GM19351 (cell line): ENCODE measurements around the gene DST.

ENCODE experiments used
- ATAC-seq: cut with Tn5 transposase; IDR thresholded peaks from one replicate; pipeline ENCODE4 v1.9.1; 2021; ENCODE audit warnings: mild to moderate bottlenecking, moderate library complexity; ENCODE audit not compliant: unreplicated experiment

Gene DST

DNA sequence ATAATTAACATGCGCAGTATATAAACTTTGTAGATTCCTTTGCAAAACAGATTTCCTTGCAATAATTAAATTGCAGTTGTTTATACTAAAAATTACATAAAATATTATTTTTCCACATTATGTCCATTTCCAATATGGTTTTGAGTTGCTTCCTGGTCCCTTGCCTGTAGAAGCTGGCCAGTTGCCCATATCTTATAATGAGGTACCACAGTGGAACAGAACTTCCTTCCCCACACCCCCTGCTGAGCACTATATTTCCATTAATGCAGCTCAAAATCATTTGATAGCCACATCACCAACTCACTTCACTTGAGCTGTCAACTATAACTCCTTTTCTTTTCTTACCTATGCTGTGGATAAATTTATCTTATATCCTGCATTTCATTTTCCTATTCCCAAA lies 194.6 kb downstream of the DST start:
- no peak for ATAC-seq

DNA sequence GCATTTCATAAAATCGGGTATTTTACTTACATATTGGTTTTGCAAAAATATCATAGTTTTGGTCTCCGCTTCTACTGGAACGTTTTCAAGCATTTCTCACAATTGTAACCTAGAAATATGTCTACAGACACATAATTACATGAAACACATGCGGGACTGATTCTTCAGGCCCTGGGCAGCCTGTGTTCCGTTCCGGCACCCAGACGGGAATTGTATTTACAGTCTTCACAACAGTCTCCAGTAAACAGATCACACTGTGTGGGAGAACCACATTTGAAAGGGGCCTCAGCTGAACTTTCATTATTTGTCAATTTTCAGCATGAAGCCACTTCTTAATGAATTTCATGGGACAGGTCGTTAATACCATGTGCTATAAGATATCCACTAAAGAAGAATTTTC lies 196.9 kb downstream of the DST start:
- ATAC-seq: no peak

DNA sequence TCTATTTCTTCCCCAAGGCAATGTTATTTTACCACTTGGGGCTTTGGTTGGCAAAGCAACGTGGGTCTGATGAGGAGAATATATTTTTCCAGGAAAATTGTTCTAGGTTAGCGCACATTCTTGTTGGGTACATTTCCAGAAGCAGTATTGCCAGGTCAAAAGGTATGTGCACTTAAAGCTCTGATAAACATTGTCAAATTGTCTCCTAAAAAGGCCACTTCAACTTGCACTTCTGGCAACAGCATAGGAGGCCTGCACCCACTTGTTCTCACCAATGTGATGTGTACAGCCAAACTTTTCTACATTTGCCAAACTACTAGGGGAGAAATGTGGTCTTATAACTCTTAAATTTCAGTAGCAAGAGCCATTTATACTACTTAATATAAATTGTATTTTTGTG lies 197.8 kb downstream of the DST start:
- ATAC-seq: no peak

DNA sequence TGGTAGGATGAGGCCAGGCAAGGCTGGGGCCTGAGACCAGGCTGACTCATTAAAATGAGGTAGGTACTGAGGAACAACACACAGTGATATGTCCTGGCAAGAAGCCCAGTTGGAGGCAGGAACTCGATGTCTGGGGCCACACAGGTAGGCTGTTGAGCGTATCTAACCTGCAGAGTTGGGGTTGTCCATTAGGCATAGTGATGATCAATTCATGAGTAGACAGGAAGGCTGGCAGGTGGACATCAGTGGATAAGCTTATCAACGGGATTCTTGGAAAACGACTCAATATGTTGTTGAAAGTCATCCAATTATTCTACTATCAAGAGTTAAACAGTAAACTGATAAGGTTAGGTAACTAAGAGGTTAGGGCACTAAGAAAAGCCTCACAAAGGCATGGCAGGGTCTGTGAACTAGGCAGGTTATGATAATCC lies 202.1 kb downstream of the DST start:
- ATAC-seq: no peak

DNA sequence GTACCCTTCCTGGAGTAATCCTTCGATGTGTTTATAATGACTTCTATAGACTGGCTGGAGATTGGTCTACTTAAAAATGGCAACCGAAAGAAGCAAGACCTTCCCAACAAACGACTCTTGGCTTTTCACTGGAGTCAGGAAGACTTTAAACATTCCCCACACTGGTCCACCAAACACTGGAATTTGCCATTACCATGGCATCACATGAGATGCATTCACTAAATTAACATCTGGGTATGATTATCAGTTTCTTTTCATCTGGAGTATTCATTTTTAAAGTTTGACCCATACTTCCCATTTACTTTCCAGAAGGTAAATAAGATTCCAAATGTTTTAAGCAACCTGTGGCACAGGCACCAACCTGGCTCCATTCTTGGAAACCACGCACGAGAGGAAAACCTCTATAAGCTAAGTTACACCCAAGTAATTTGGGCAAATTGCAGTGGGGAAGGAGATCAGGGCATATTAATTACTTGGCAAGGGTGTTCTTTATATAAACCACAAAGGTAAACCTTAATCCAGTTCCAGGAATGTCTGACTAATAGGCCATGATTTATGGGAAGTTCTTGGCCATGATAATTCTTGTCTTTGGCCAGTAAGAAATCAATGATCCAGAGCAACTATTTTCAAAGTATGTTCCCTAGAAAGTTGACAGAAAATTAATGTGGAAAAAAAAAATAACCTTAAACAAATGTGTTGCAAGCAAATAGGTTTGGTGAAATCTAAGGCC lies 205.4 kb downstream of the DST start:
- no peak for ATAC-seq

DNA sequence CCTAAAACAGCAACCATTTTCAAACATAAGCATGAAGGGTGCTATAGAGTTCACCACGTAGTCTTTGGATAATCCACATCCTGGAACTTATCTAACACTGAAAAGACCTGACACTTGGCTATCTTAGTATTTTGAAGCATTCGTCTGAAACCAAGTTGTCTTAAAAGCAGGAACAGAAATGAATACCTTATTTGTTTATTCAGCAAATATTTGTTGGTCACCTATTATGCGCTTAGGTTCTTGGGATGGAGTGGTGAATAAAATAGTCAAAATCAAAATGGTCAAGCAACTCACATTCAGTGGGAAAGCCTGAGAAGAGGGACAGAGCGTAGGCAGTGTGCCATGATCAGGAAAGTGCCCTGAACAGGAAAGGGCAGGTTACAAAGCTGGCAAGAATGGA lies 206.9 kb downstream of the DST start:
- ATAC-seq: no peak

DNA sequence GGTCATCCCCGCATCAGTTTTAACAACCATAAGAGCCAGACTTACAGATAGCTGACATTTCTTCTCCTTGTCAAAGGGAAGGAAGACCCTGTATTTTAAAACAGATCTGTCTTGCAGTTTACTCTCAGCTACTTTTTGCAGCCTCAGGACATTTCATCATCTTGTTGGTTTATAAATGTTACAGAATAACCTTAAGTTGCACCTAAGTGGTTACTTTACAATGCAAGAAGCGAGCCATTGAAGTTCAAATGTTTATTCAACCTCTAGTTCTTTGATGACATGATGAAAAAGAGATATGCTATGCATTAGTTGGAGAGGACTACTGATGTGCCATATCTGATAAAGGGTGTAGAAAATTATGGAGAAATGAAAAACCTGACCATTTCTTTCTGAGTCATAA lies 207.4 kb downstream of the DST start:
- no peak for ATAC-seq

DNA sequence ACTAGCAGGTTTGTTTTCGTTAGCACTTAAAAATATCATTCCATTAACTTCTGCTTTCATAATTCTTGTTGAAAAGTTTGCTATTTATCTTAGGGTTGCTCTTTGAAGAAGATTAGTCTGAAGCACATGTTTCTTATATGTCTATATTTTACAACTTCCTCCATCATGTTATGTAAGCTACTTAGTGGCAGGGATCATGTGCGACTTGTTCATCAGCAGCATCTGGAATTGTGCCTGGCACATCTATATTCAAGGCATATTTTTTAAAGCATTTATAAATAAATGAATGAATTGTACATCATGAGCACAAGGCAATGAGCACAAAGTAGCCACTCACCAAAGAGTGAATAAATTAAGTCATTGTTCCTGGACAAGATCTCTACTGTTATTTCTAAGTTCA lies 208.1 kb downstream of the DST start:
- no peak for ATAC-seq

DNA sequence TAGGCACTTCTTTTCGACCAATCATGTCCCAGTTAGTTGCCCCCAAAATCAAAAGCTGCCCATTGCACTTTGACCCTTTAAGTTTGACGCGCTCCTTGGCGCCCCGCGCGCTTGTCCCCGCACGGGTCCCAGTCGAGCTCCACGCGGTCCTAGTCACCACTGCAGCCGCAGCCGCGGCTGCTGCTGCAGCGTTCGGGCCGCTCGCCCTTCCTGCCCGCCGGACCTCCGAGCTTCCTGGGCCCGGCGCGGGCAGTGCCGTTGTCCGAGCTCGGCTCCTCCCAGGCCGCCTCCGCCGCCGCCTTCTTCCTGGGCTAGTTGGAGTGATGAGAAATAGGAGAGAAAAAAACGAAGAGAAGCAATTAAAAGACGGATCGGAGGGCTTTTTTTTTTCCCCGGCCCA lies 209.6 kb downstream of the DST start:
- ATAC-seq: no peak

DNA sequence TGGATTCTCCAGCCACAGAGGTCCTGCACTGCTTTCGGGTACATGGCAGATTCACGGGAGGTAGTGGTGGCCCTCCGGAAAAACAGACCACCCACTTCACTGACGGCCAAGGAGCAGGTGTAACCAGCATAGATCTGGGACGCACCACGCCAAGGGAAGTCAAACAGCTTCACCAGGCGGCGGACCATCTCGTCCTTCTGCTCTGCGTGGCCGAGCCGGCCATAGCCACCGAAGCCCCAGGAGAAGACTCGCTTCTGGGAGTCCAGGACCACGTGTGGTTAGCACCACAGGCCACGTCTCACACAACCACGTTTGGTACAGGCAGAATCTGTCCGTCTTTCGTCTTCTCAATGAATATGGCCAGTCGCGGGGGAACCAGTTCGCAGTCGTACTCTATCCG lies 210.5 kb downstream of the DST start:
- ATAC-seq: no peak

DNA sequence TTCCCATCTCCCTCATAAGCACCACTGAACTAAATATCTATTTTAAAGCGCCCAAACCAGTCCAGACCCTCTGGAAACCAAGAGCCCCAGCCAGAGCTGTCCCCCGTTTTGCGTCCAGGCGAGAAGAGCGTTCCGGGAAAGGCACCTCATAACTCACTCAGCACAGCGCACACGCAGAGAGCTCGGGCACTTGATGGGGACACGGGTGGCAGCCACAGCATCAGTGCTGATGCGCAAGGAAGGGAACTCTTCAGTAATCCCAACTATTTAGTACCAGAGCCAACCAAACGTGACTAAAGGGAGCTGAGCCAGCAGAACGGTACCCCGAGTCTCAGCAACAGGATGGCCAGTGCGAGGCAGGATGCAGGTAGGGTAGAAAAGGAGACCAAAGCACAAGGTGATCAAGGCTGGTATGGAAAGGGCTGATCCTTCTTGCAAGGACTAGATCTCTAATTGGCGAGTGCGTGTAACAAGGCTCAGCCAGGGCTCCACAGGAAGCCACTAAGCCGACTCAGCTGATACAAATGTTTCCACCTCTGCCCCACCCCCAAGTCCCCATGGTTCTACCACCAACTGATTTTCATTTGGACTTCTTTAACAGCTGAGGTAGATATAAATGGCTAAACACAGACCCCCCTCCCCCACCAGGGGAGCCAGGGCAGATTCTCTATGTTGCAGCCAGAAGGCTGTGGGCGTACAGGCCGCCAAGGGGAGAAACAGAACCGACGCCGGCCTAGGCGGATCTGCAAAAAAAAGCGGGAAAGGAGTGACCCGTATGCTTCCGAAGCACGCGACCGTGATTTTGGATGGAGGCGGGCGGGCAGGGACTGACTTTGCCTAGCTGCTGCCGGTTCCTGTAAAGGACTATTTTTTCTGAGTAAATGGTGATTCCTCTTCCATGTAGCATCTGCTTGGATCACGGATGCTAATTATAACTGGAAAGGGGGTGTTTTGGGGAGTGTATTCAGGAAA lies 211.8 kb downstream of the DST start:
- no peak for ATAC-seq

DNA sequence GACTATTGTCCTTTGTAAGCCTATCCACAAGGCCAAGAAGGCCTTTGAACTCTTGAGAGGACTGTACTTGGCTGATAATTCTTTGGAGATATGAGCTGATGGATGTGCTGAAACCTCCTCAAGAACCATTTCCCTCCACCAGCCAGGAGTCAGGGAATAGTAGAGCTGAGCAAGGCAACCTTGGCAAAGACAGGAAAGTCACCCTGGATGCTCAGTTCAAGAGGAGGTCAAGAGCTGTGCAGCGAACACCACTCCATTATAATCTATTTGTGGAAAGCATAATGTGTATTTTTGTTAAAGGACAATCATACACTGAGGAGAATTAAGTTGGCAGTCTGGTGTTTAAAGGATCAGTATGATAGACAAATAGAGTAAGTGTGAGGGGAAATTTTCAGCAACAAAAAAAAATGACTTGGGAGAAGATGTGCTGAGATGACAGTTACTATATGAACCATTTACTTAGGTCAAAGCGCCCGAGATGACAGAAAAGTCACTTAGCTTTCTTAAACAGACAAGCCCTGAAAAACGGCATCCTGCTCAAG lies 218.1 kb downstream of the DST start:
- ATAC-seq: no peak

DNA sequence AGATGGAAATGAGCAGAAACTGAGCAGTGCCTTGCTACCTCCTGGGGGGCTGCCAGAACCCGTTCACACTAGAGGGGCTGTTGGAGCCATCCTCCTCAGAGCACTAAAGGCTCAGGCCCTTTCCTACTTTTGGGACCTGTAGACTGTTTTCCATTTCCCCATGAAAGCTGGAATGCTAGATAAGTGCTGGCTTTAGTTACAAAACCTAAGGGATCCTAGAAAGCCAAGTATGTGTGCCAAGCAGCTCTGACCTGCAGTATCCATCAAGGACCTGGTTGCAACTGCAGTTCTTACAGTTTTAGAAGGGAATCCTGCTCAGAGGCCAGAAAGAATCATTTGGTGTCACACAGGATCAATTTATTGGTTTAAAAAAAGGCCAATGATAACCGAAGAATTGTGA lies 218.6 kb downstream of the DST start:
- no peak for ATAC-seq

DNA sequence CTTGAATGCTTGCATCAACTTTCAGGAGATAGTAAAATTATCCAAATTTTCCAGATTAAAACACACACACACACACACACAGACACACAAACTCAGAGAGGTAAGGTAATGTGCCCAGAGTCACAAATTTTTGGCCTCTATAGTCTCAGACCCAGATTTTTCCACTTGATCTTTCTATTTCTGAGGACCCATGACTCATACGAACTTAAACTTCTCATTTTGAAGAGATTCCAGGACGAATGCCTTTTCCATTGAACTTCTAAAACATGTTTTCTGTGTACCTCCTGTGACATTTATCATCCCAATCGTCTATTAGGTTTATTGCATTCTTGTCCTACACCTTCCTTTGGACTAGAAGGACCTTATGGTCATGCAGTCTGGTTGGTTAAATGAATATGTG lies 222.4 kb downstream of the DST start:
- no peak for ATAC-seq

DNA sequence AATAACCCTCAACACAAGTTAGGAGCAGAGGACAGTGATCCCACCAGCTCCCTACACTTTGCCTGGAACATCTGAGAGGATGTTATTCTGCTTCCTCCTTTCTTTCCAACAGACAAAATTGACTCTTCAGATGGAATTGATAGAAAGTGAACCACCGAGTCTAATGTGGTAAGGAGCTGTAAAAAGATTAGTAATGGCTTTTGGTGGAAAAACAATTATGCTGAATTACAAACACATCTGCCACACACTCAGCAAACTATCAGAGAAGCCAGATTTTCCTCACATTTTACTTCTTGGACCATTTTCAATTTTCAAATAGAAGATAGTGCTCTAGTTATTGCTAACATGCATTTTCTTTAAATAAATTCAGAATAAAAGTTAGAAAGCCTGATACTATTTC lies 223.5 kb downstream of the DST start:
- no peak for ATAC-seq

DNA sequence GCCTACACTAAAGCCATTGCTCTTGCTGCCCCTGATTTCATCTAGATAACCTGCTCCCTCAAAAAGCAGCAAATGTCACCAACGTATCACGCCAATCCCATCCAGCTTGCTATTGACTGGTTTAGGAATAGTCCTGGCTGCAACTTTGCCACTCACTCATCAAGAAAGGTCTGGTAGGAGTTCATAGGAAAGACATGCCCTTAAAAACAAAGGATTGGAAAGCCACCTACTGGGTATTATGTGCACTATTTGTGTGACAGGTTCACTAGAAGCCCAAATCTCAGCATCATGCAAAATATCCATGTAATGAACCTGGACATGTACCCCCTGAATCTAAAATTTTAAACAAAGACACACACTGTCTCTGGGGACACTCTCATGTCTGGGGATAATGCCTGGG lies 224.9 kb downstream of the DST start:
- no peak for ATAC-seq

DNA sequence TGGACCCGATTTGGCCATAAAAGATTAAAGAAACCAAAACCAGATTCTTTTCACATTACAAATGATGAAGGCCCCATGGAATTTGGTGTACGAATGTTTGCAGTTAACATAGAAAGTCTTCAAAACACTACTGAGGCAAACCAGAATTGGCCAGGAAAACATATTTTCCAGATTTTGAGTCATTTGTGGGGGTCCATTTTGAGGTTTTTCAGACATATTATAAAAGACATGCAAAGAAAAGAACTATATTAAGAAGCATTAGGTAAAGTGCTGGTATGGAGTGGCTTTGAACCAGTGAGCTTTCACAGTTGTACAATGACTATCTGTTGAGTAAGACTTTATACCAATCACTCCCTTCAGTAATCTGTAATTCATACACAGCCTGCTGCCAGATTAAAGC lies 226.4 kb downstream of the DST start:
- ATAC-seq: no peak

DNA sequence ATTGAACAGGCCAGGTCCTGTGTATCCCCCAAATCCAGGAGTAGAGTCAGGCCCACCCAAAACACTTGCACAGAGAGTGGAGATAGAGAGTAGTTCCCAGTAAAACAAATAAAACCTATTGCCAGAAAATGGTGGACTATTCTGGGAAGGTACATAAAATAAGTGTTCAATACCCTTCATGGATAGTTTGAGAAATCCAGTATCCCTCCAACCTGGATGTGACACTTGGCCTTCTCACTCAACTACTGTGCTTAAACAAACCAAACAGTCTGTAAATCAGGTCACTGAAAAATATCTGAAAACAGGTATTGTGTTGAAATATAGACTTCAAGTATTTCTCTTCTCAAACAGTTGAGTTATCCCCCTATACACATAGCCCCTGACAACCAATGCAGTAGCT lies 233.7 kb downstream of the DST start:
- ATAC-seq: no peak
